Endodermal cell (in vitro differentiated cells): ENCODE data around the gene AKR7A2. TPM values are rescaled to one million over a fixed set of nuclear protein-coding genes. Genes with fewer than 3 reads are reported as not detected.

Source experiments
- DNase-seq: peaks from one replicate; pipeline ENCODE4 v3.0.0-alpha.2; 2017
- H3K27ac ChIP-seq: 2 replicates; pipeline ENCODE4 v1.5.1; 2013; ENCODE audit warnings: mild to moderate bottlenecking, low read depth, low read length, moderate library complexity
- H3K27me3 ChIP-seq: 2 replicates; pipeline ENCODE4 v1.6.1; 2013; ENCODE audit warnings: mild to moderate bottlenecking, low read length, moderate library complexity; ENCODE audit not compliant: insufficient read depth, control insufficient read depth, poor library complexity, severe bottlenecking
- H3K36me3 ChIP-seq: 2 replicates; pipeline ENCODE4 v1.7.0; 2013; ENCODE audit warnings: mild to moderate bottlenecking, low read length, moderate library complexity; ENCODE audit not compliant: control insufficient read depth, insufficient read depth
- H3K4me1 ChIP-seq: one replicate; pipeline ENCODE4 v1.7.0; 2013; ENCODE audit warnings: low read length; ENCODE audit not compliant: control insufficient read depth, insufficient read depth
- H3K4me3 ChIP-seq: 2 replicates; pipeline ENCODE4 v1.5.1; 2013; ENCODE audit warnings: mild to moderate bottlenecking, low read length, moderate library complexity
- H3K9ac ChIP-seq: 2 replicates; pipeline ENCODE4 v1.6.1; 2013; ENCODE audit warnings: mild to moderate bottlenecking, low read length, moderate library complexity; ENCODE audit not compliant: poor library complexity, severe bottlenecking; ENCODE audit errors: extremely low read depth
- H3K9me3 ChIP-seq: 2 replicates; pipeline ENCODE4 v1.6.1; 2013; ENCODE audit warnings: mild to moderate bottlenecking, low read length, moderate library complexity; ENCODE audit not compliant: control insufficient read depth
- H3K27ac Mint-ChIP-seq: 2 replicates; pipeline ENCODE4 v1.8.0; 2020; ENCODE audit warnings: mixed read lengths
- H3K27me3 Mint-ChIP-seq: 2 replicates; pipeline ENCODE4 v1.8.0; 2021; ENCODE audit warnings: mild to moderate bottlenecking, mixed read lengths; ENCODE audit not compliant: insufficient read depth
- H3K36me3 Mint-ChIP-seq: 2 replicates; pipeline ENCODE4 v1.8.0; 2020; ENCODE audit warnings: low read depth, mixed read lengths
- H3K4me1 Mint-ChIP-seq: 2 replicates; pipeline ENCODE4 v1.8.0; 2020; ENCODE audit warnings: mixed read lengths
- H3K4me3 Mint-ChIP-seq: 2 replicates; pipeline ENCODE4 v1.8.0; 2020; ENCODE audit warnings: mild to moderate bottlenecking, moderate library complexity, mixed read lengths
- H3K9me3 Mint-ChIP-seq: 2 replicates; pipeline ENCODE4 v1.8.0; 2020; ENCODE audit warnings: mild to moderate bottlenecking, mixed read lengths
- WGBS, 2 experiments: methylation state at CpG; one replicate each; pipeline versions ENCODE4 v1.1.5 to v1.1.7; 2013; ENCODE audit warnings: missing lambda C conversion rate in 2 of 2, mixed read lengths in 1 of 2; ENCODE audit not compliant: insufficient coverage in 1 of 2, insufficient read length in 1 of 2; 5-methylcytosine and 5-hydroxymethylcytosine counted together
- total RNA-seq, 2 donors: library from RNA; stranded (reverse); fragmentation: NEBNext Ultra II Directional in 1 of 2; extraction: Animal tissue kit (Norgen Biotek cat#: 25700) in 1 of 2; gene quantifications; 2 replicates in 1 of 2; 3 replicates in 1 of 2; pipeline ENCODE4 v1.2.1, GENCODE V29; 2021
- TF ChIP-seq, protein P1 (sequence below): fragments of 200-600 bp; sonication (generic); conservative IDR thresholded peaks from 2 replicates; pipeline ENCODE4 v1.5.0; 2021; ENCODE audit warnings: antibody characterized with exemption, mild to moderate bottlenecking

AKR7A2 gene
- total RNA-seq, 2 donors from 2014 or later, result 47.8 to 66.1 TPM

DNA sequence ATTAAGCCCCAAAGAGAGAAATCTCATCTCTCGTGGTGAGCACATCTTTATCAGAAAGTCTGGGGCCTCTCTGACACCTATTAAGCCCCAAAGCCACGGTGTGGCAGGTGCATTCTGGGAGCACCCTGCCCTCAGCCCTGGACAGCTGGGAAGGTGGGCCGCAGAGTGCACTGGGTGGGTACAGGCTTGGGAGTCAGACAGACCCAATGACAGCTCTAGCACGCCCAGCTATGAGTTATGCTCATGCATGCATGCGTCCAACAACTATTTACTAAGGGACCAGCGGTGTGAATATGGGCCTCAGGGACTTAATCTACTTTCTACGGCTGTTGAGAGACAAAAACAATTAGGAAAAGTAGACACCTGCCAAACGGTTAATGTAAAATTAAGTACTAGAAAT is 46.8 kb upstream of the AKR7A2 start:
- no peak overlapping the region for H3K9ac ChIP-seq
- Mint-ChIP-seq H3K4me1 (peaks cover 26% of the 10 kb centered on the region), H3K9me3 (no peaks in the 10 kb centered on the region), H3K27me3 (no peaks in the 10 kb centered on the region), H3K4me3 (no peak overlapping the region), H3K27ac (no peak overlapping the region), H3K36me3 (peaks cover 41% of the 10 kb centered on the region)
- H3K9me3 ChIP-seq, result no peaks in the 10 kb centered on the region
- DNase-seq, result no peak
- H3K27me3 ChIP-seq, result no peaks in the 10 kb centered on the region
- 92 to 95% methylated on average over 6 to 7 of the region's 8 CpGs for WGBS, 2 experiments
- TF ChIP-seq, protein P1, sequence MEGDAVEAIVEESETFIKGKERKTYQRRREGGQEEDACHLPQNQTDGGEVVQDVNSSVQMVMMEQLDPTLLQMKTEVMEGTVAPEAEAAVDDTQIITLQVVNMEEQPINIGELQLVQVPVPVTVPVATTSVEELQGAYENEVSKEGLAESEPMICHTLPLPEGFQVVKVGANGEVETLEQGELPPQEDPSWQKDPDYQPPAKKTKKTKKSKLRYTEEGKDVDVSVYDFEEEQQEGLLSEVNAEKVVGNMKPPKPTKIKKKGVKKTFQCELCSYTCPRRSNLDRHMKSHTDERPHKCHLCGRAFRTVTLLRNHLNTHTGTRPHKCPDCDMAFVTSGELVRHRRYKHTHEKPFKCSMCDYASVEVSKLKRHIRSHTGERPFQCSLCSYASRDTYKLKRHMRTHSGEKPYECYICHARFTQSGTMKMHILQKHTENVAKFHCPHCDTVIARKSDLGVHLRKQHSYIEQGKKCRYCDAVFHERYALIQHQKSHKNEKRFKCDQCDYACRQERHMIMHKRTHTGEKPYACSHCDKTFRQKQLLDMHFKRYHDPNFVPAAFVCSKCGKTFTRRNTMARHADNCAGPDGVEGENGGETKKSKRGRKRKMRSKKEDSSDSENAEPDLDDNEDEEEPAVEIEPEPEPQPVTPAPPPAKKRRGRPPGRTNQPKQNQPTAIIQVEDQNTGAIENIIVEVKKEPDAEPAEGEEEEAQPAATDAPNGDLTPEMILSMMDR, result no peak
- H3K36me3 ChIP-seq, result peaks cover 51% of the 10 kb centered on the region
- H3K4me3 ChIP-seq, result no peak overlapping the region
- no peak overlapping the region for H3K27ac ChIP-seq
- peaks cover 5% of the 10 kb centered on the region for H3K4me1 ChIP-seq

DNA sequence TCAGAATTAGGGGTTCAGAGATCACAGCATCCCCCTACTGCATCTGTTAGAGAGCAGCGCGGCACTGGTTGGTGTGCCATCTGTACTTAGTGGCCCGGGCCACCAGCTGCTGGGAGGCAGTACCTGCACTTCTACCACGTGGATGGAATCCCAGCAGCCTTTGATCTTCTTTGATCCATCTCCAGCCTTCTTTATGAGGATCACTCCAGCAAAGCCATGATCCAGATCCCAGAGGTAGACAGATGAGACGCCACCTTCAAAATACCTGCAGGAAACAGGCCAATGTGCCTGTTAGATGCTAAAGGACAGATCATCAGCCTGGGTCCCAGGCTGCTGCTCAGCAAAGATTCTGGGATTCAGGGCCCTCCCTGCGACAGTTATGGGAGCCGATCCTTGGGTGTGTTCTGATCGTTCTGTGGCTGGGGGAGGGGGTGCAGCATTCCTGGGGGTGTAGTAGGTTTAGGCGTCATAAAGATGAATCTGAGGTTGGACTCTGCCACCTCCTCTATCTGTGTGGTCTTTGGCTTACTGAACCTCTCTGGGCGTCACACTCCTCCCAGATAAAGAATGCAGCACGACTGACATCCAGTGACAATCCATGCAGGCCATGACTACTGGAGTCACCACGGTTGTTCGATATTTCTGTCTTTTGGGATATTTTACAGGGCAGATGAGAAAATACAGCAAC is 45.5 kb upstream of the AKR7A2 start:
- Histone ChIP-seq H3K9ac (no peak overlapping the region), H3K27me3 (no peaks in the 10 kb centered on the region)
- H3K27ac Mint-ChIP-seq, result no peak overlapping the region

DNA sequence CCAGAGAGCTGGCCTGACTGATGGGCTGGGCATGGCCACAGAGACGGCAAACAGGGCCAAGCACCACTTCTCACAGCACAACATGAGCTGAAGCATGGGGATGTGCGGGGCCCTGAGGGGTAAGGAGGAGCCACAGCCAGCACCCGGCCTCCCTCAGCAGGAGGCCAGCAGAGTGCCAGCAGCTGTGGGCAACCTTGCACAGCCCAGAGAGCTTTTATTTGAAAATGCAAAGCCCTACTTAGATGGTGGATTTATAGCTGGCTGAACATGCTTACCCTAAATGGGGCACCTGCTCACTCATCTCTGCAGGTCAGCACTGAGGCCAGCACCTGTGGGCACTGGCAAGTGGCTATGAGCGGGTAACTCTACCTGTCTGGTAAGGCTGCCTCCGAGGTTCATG is 44.3 kb upstream of the AKR7A2 start:
- Mint-ChIP-seq H3K4me3 (no peak overlapping the region), H3K4me1 (peaks cover 21% of the 10 kb centered on the region), H3K9me3 (no peaks in the 10 kb centered on the region), H3K27me3 (no peaks in the 10 kb centered on the region), H3K27ac (no peak overlapping the region), H3K36me3 (peaks cover 51% of the 10 kb centered on the region)
- TF ChIP-seq, protein P1, result no peak
- Histone ChIP-seq H3K36me3 (peaks cover 69% of the 10 kb centered on the region), H3K27ac (no peak overlapping the region), H3K4me3 (no peak overlapping the region), H3K27me3 (no peaks in the 10 kb centered on the region), H3K9me3 (no peaks in the 10 kb centered on the region), H3K9ac (no peak overlapping the region), H3K4me1 (peaks cover 5% of the 10 kb centered on the region)
- no peak for DNase-seq
- 90 to 94% methylated on average over 4 to 5 of the region's 5 CpGs for WGBS, 2 experiments

More for the DNA sequence above, 45.5 kb upstream of the AKR7A2 start:
- Mint-ChIP-seq H3K4me3 (no peak overlapping the region), H3K9me3 (no peaks in the 10 kb centered on the region), H3K4me1 (peaks cover 26% of the 10 kb centered on the region), H3K27me3 (no peaks in the 10 kb centered on the region), H3K36me3 (peaks cover 39% of the 10 kb centered on the region)
- H3K36me3 ChIP-seq, result peaks cover 58% of the 10 kb centered on the region
- 94 to 96% methylated on average over 13 of the region's 13 CpGs for WGBS, 2 experiments
- peaks cover 5% of the 10 kb centered on the region for H3K4me1 ChIP-seq
- no peaks in the 10 kb centered on the region for H3K9me3 ChIP-seq
- no peak overlapping the region for H3K4me3 ChIP-seq
- TF ChIP-seq, protein P1, result no peak
- H3K27ac ChIP-seq, result no peak overlapping the region
- DNase-seq, result no peak
